ACHN (cell line): ENCODE results near the gene TLR3.
A peak's percentile ranks its signal among the peaks of the same experiment; 100 is the strongest.

Experiments
- DNase-seq: peaks from one replicate; pipeline ENCODE4 v3.0.0-alpha.2; 2015
- in situ Hi-C: cut with HindIII; loops from 2 replicates; pipeline ENCODE4 v1.10.0; 2017; ENCODE audit warnings: low sequenced_read_pairs, low pct_ligation_motif_present, low pct_unique_long_range_greater_than_20kb

Gene TLR3

DNA sequence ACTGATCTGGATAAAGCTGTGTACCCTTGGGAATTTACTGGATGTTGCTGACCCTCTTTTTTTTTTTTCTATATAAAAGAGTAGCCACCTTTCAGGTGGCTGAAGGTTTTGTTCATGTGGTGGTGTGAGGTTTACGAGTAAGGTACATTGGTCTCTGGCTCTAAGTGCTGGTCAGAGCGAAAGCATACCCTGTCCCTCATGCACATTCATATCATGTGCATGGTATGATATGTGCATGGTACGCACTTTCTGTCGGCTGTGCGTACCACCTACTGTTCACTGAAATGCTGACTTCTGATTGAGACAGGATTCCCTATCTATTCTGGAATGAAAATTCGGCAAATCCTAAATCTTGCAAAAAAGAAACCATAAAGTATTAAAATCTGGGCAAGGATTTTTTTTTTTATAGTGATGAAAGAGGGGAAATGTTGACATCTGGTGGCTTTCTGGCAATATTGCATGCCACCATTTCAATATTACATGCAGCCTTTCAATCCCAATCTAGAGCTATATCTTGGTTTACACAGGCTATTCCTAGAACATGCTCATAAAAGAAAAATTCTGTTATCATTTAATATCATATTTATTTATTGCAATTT, 68.3 kb downstream of the TLR3 start:
- in situ Hi-C loops, result no loop called here
- peak; percentile 42 for DNase-seq
